Right lobe of liver (tissue), 4 donors: ENCODE data around the gene ANKRD65.
A peak's percentile ranks its signal among the peaks of the same experiment; 100 is the strongest.

Experiments
- CTCF ChIP-seq, 4 donors: fragments of 200-600 bp in 3 of 4; fragments of 450-650 bp in 1 of 4; IDR thresholded peaks; one replicate each; pipeline versions ENCODE4 v1.5.1 to v1.8.0; 2016 to 2022; ENCODE audit warnings: antibody characterized with exemption in 4 of 4, mild to moderate bottlenecking in 2 of 4
- POLR2A ChIP-seq: fragments of 450-650 bp; IDR thresholded peaks from one replicate; pipeline ENCODE4 v1.6.1; 2017; ENCODE audit warnings: antibody characterized with exemption, mild to moderate bottlenecking
- donor health status: DM: no; HTN: no; CAD: no.
- donor health status: DM: no; HTN: no; CAD: no.
- donor health status: DM: no; HTN: yes; CAD: no.

GRCh38 chr1:1402072-1402900 lies 18.8 kb downstream of the ANKRD65 start:
- no peak for TF ChIP-seq POLR2A
- peak; percentile 35 to 57 (median 46) for TF ChIP-seq CTCF (IDR thresholded peaks at IDR 0.05)
